SK-N-SH (cell line): ENCODE results near the gene PRELP. TPM values are rescaled to one million over a fixed set of nuclear protein-coding genes. Genes with fewer than 3 reads are reported as not detected.
"Not testable (repeated sequence)": the region's sequence is repeated elsewhere in the genome, so short reads cannot be mapped to it uniquely, and the experiment has no call there.

Experiments
- CTCF ChIA-PET: fragments of 300-600, 350-600 bp; formaldehyde crosslinking; extraction: SDS; loops from one replicate; lab custom pipeline; 2021; lab: Yijun Ruan, JAX
- POLR2A ChIA-PET: fragments of 350-600 bp; sonication (Branson Sonifier 250); formaldehyde crosslinking; extraction: SDS; loops from one replicate; lab custom pipeline; 2020; ENCODE audit warnings: antibody characterized with exemption, inconsistent platforms; lab: Yijun Ruan, JAX
- DNase-seq: peaks from one replicate; pipeline ENCODE4 v3.0.0; 2012
- H2AFZ ChIP-seq: fragments of 200-600 bp; sonication (generic); 2 replicates; pipeline ENCODE4 v1.8.1; 2016; ENCODE audit warnings: antibody characterized with exemption, mild to moderate bottlenecking, low read depth
- H3F3A ChIP-seq: fragments of 200-600 bp; sonication (generic); replicated peaks from 2 replicates; pipeline ENCODE3; 2016; ENCODE audit warnings: antibody characterized with exemption, mild to moderate bottlenecking; ENCODE audit not compliant: insufficient read depth
- H3K27ac ChIP-seq, 2 experiments: fragments of 200-500 bp in 1 of 2; fragments of 200-600 bp in 1 of 2; sonication (Bioruptor generic) in 1 of 2; sonication (generic), shearing (Covaris generic) in 1 of 2; 2 replicates each; pipeline versions ENCODE4 v1.5.1 to v1.6.1; 2014 to 2016; ENCODE audit warnings: low read depth in 2 of 2, inconsistent platforms in 1 of 2, low read length in 1 of 2, mild to moderate bottlenecking in 1 of 2, mixed read lengths in 1 of 2
- H3K27me3 ChIP-seq: fragments of 200-600 bp; sonication (generic), shearing (Covaris generic); 2 replicates; pipeline ENCODE4 v1.6.1; 2016; ENCODE audit warnings: mixed run types; ENCODE audit not compliant: insufficient read depth
- H3K36me3 ChIP-seq, 2 experiments: fragments of 200-500 bp in 1 of 2; fragments of 200-600 bp in 1 of 2; sonication (Bioruptor generic) in 1 of 2; sonication (generic) in 1 of 2; replicated peaks in 1 of 2; 2 replicates each; pipeline versions ENCODE3 to v1.5.1; 2014 to 2016; ENCODE audit warnings: low read length in 1 of 2, mild to moderate bottlenecking in 1 of 2; ENCODE audit not compliant: insufficient read depth in 2 of 2, control insufficient read depth in 1 of 2
- H3K4me1 ChIP-seq, 2 experiments: fragments of 200-500 bp in 1 of 2; fragments of 200-600 bp in 1 of 2; sonication (Bioruptor generic) in 1 of 2; sonication (generic), shearing (Covaris generic) in 1 of 2; 2 replicates each; pipeline versions ENCODE4 v1.5.1 to v1.6.1; 2014 to 2016; ENCODE audit warnings: low read depth in 1 of 2, low read length in 1 of 2, mixed run types in 1 of 2; ENCODE audit not compliant: insufficient read depth in 2 of 2, control insufficient read depth in 1 of 2
- H3K4me2 ChIP-seq: fragments of 200-600 bp; sonication (generic), shearing (Covaris generic); 2 replicates; pipeline ENCODE4 v1.6.1; 2017; ENCODE audit warnings: mixed run types
- H3K4me3 ChIP-seq, 2 experiments: fragments of 200-500 bp in 1 of 2; fragments of 200-600 bp in 1 of 2; sonication (Bioruptor generic) in 1 of 2; sonication (generic), shearing (Covaris generic) in 1 of 2; 2 replicates each; pipeline versions ENCODE4 v1.5.1 to v1.8.1; 2014 to 2016; ENCODE audit warnings: low read depth in 2 of 2, inconsistent platforms in 1 of 2, low read length in 1 of 2, mild to moderate bottlenecking in 1 of 2, mixed read lengths in 1 of 2, moderate library complexity in 1 of 2
- H3K79me2 ChIP-seq: fragments of 200-600 bp; sonication (generic); 2 replicates; pipeline ENCODE4 v1.8.1; 2017; ENCODE audit warnings: mild to moderate bottlenecking; ENCODE audit not compliant: insufficient read depth
- H3K9ac ChIP-seq: fragments of 200-600 bp; sonication (generic); 2 replicates; pipeline ENCODE4 v1.6.1; 2017; ENCODE audit warnings: mixed run types
- H3K9me2 ChIP-seq: fragments of 200-600 bp; sonication (generic); 2 replicates; pipeline ENCODE4 v1.6.1; 2017; ENCODE audit warnings: mixed run types
- H3K9me3 ChIP-seq: fragments of 200-600 bp; sonication (generic); 2 replicates; pipeline ENCODE4 v1.6.1; 2017; ENCODE audit warnings: mixed run types, mild to moderate bottlenecking, moderate library complexity
- H4K20me1 ChIP-seq: fragments of 200-600 bp; sonication (generic); 2 replicates; pipeline ENCODE4 v1.6.1; 2017; ENCODE audit warnings: mild to moderate bottlenecking, mixed run types; ENCODE audit not compliant: insufficient read depth
- EZH2phosphoT487 ChIP-seq: fragments of 200-600 bp; sonication (generic); IDR thresholded peaks from 2 replicates; pipeline ENCODE4 v1.6.1; 2017; ENCODE audit warnings: low read depth, mixed run types, mild to moderate bottlenecking, antibody characterized with exemption, moderate library complexity, borderline replicate concordance
- FOXJ3 ChIP-seq: sonication (generic); formaldehyde crosslinking; IDR thresholded peaks from 2 replicates; pipeline ENCODE4 v1.5.1; 2020; ENCODE audit warnings: mild to moderate bottlenecking, missing genetic modification reagents
- GATA2 ChIP-seq: sonication (generic); formaldehyde crosslinking; IDR thresholded peaks from 2 replicates; pipeline ENCODE4 v1.5.0; 2020; ENCODE audit warnings: mild to moderate bottlenecking, missing genetic modification reagents
- JUND ChIP-seq: IDR thresholded peaks from 2 replicates; pipeline ENCODE4 v1.4.0; 2012
- MEF2A ChIP-seq: IDR thresholded peaks from 2 replicates; pipeline ENCODE4 v1.4.0; 2012; ENCODE audit warnings: low read depth, borderline replicate concordance
- RCOR1 ChIP-seq: fragments of 150-350 bp; IDR thresholded peaks from 2 replicates; pipeline ENCODE4 v1.6.1; 2017; ENCODE audit warnings: antibody characterized with exemption, low read length
- RFX5 ChIP-seq: IDR thresholded peaks from 2 replicates; pipeline ENCODE4 v1.6.1; 2012; ENCODE audit warnings: mild to moderate bottlenecking, improper control_type of control experiment, low read length
- SMC3 ChIP-seq: IDR thresholded peaks from 2 replicates; pipeline ENCODE4 v1.6.1; 2012; ENCODE audit warnings: low read depth, low read length, improper control_type of control experiment
- TCF12 ChIP-seq: IDR thresholded peaks from 2 replicates; pipeline ENCODE4 v1.4.0; 2012
- YY1 ChIP-seq: IDR thresholded peaks from 2 replicates; pipeline ENCODE4 v1.4.0; 2012; ENCODE audit warnings: low read depth, mild to moderate bottlenecking
- WGBS: methylation state at CpG from one replicate; pipeline ENCODE4 v1.1.6; 2017; ENCODE audit warnings: low lambda C conversion rate; 5-methylcytosine and 5-hydroxymethylcytosine counted together
- polyA plus RNA-seq, 3 experiments: library from polyadenylated mRNA; depleted of rRNA; stranded (reverse); fragments of >200 nt; gene quantifications; 2 replicates each; pipeline ENCODE4 v1.2.3, GENCODE V29; 2012
- TF ChIP-seq, protein P1 (sequence below): fragments of 200-600 bp; sonication (generic); IDR thresholded peaks from 2 replicates; pipeline ENCODE4 v1.6.1; 2017; ENCODE audit warnings: antibody characterized with exemption, mild to moderate bottlenecking, moderate library complexity
- TF ChIP-seq, protein P2 (sequence below): fragments of 150-350 bp; IDR thresholded peaks from 2 replicates; pipeline ENCODE4 v1.6.1; 2016; ENCODE audit warnings: mild to moderate bottlenecking, low read depth, low read length

The PRELP gene
- polyA plus RNA-seq, 1 of the 3 experiments (the other 2 are of a cell fraction) = 0.48 TPM

DNA sequence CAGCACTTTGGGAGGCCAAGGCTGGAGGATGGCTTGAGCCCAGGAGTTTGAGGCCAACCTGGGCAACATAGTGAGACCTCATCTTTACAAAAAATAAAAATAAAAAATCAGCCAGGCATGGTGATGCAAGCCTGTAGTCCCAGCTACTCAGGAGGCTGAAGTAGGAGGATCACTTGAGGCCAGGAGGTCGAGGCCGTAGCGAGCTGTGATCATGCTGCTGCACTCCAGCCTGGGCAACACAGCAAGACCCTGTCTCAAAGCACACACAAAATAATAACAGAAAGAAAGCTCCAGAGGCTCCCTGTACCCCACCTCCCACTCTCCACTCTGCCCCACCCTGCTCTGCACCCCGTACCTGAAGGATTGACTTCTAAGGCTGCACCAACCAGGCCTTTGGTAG lies 42.5 kb downstream of the PRELP start:
- DNase-seq, H3K36me3 ChIP-seq, H3K9me3 ChIP-seq, H3K27ac ChIP-seq, H3K27me3 ChIP-seq, POLR2A ChIA-PET, H2AFZ ChIP-seq, H3K9me2 ChIP-seq, H3K79me2 ChIP-seq, H3K4me3 ChIP-seq, H3K4me2 ChIP-seq, H3K9ac ChIP-seq, H4K20me1 ChIP-seq: not testable (repeated sequence)
- WGBS = 92% methylated on average over 4 of the region's 4 CpGs
- peaks cover 25% of the 10 kb centered on the region for H3F3A ChIP-seq
- peaks cover 44 to 45% of the 10 kb centered on the region in 2 experiments for H3K4me1 ChIP-seq
- CTCF ChIA-PET = interaction anchor here (1.5 to 10.1 kb wide), 4 partner anchors 12 to 184 kb away, joined by 3 to 49 read pairs (median 14); no protein-coding TSS in a partner anchor

DNA sequence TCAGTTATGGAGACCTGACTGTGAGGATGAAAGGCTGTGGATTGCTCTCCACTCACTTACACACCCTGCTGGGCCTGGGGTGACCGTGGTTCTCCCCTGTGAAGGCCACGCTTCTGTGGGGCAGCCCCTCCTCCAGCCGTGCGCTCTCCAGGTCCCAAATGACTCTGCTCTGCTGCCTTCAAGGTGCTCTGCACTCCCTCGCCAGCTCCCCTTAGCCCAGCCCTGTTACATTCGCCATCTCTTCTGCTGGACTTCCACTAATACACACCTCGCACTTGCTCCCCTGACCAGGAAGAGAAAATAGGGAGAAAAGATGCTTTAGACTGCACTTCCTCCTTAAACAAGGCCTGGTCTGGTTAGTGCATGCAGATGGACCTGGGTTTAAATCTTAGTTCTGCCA lies 42.9 kb downstream of the PRELP start:
- Histone ChIP-seq H3K36me3 (no peaks in the 10 kb centered on the region), H3F3A (peaks cover 24% of the 10 kb centered on the region), H3K9me2 (no peaks in the 10 kb centered on the region), H3K4me2 (peak overlapping the region; percentile 72; the same call in 1 of the 2 replicates), H3K9me3 (no peaks in the 10 kb centered on the region), H3K9ac (no peak overlapping the region), H4K20me1 (no peaks in the 10 kb centered on the region), H3K27ac (peak overlapping the region; percentile 29 to 64; a peak in 2 of 4 replicates), H3K4me1 (peaks cover 39 to 41% of the 10 kb centered on the region in 2 experiments), H3K4me3 (no peak overlapping the region), H3K79me2 (no peaks in the 10 kb centered on the region), H2AFZ (no peak overlapping the region), H3K27me3 (no peaks in the 10 kb centered on the region)
- ChIA-PET CTCF (interaction anchor here (0.9 to 10.1 kb wide), 5 partner anchors 14 to 184 kb away, joined by 3 to 49 read pairs (median 3); no protein-coding TSS in a partner anchor), POLR2A (no interaction called here)
- no peak for DNase-seq
- no peak for TF ChIP-seq RFX5
- no peak for TF ChIP-seq MEF2A
- no peak for TF ChIP-seq FOXJ3
- no peak for TF ChIP-seq YY1
- no peak for TF ChIP-seq RCOR1
- TF ChIP-seq JUND = no peak
- no peak for TF ChIP-seq EZH2phosphoT487
- TF ChIP-seq, protein P1, sequence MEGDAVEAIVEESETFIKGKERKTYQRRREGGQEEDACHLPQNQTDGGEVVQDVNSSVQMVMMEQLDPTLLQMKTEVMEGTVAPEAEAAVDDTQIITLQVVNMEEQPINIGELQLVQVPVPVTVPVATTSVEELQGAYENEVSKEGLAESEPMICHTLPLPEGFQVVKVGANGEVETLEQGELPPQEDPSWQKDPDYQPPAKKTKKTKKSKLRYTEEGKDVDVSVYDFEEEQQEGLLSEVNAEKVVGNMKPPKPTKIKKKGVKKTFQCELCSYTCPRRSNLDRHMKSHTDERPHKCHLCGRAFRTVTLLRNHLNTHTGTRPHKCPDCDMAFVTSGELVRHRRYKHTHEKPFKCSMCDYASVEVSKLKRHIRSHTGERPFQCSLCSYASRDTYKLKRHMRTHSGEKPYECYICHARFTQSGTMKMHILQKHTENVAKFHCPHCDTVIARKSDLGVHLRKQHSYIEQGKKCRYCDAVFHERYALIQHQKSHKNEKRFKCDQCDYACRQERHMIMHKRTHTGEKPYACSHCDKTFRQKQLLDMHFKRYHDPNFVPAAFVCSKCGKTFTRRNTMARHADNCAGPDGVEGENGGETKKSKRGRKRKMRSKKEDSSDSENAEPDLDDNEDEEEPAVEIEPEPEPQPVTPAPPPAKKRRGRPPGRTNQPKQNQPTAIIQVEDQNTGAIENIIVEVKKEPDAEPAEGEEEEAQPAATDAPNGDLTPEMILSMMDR = no peak
- TF ChIP-seq, protein P2, sequence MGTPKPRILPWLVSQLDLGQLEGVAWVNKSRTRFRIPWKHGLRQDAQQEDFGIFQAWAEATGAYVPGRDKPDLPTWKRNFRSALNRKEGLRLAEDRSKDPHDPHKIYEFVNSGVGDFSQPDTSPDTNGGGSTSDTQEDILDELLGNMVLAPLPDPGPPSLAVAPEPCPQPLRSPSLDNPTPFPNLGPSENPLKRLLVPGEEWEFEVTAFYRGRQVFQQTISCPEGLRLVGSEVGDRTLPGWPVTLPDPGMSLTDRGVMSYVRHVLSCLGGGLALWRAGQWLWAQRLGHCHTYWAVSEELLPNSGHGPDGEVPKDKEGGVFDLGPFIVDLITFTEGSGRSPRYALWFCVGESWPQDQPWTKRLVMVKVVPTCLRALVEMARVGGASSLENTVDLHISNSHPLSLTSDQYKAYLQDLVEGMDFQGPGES = no peak
- TF ChIP-seq SMC3 = no peak
- no peak for TF ChIP-seq GATA2 (CRISPR knock-in tag)
- TF ChIP-seq TCF12 = no peak
- 95% methylated on average over 6 of the region's 7 CpGs for WGBS
